Measurements from ENCODE around the gene NLRX1.

DNA sequence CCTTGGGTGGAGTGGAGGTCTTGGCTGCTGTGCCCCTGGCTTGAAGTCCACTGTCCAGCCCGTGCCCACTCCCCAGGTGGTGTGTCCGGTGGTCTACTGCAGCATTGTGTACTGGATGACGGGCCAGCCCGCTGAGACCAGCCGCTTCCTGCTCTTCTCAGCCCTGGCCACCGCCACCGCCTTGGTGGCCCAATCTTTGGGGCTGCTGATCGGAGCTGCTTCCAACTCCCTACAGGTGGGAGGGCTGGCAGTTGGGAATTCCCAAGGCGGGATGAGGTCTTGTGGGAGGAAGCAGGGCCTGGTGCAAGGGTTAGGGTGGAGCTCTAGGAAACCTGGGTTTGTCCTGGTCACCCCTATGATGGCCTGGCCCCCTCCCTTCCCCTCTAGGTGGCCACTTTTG lies 8.4 kb upstream of the NLRX1 start:
- TF ChIP-seq POLR2AphosphoS5 (IDR thresholded peaks at IDR 0.05; ENCODE audit: insufficient read depth, low read depth, low read length), result no peak
- no peak for TF ChIP-seq POLR2A (IDR thresholded peaks at IDR 0.05; ENCODE audit: low read depth, low read length)
- TF ChIP-seq, protein P1, sequence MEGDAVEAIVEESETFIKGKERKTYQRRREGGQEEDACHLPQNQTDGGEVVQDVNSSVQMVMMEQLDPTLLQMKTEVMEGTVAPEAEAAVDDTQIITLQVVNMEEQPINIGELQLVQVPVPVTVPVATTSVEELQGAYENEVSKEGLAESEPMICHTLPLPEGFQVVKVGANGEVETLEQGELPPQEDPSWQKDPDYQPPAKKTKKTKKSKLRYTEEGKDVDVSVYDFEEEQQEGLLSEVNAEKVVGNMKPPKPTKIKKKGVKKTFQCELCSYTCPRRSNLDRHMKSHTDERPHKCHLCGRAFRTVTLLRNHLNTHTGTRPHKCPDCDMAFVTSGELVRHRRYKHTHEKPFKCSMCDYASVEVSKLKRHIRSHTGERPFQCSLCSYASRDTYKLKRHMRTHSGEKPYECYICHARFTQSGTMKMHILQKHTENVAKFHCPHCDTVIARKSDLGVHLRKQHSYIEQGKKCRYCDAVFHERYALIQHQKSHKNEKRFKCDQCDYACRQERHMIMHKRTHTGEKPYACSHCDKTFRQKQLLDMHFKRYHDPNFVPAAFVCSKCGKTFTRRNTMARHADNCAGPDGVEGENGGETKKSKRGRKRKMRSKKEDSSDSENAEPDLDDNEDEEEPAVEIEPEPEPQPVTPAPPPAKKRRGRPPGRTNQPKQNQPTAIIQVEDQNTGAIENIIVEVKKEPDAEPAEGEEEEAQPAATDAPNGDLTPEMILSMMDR (IDR thresholded peaks at IDR 0.05; ENCODE audit: extremely low read depth in 1 of 2, insufficient read depth in 1 of 2, low read depth in 1 of 2, low read length in 2 of 2), result no peak
- no peak for TF ChIP-seq MYC (IDR thresholded peaks at IDR 0.05; ENCODE audit: low read depth, low read length)
- TF ChIP-seq EZH2 (IDR thresholded peaks at IDR 0.05; ENCODE audit: borderline replicate concordance, low read depth, low read length, severe bottlenecking), result no peak
- no peak for TF ChIP-seq FOS (IDR thresholded peaks at IDR 0.05; ENCODE audit: borderline replicate concordance, insufficient read depth, low read length)
